ENCODE data around the gene TAGLN. TPM values are rescaled to one million over a fixed set of nuclear protein-coding genes. Genes with fewer than 3 reads are reported as not detected.

Gene TAGLN
- 159 TPM for polyA plus RNA-seq (2013, experiment 1 of 2)
- 154 TPM for polyA plus RNA-seq (2013, experiment 2 of 2)

DNA sequence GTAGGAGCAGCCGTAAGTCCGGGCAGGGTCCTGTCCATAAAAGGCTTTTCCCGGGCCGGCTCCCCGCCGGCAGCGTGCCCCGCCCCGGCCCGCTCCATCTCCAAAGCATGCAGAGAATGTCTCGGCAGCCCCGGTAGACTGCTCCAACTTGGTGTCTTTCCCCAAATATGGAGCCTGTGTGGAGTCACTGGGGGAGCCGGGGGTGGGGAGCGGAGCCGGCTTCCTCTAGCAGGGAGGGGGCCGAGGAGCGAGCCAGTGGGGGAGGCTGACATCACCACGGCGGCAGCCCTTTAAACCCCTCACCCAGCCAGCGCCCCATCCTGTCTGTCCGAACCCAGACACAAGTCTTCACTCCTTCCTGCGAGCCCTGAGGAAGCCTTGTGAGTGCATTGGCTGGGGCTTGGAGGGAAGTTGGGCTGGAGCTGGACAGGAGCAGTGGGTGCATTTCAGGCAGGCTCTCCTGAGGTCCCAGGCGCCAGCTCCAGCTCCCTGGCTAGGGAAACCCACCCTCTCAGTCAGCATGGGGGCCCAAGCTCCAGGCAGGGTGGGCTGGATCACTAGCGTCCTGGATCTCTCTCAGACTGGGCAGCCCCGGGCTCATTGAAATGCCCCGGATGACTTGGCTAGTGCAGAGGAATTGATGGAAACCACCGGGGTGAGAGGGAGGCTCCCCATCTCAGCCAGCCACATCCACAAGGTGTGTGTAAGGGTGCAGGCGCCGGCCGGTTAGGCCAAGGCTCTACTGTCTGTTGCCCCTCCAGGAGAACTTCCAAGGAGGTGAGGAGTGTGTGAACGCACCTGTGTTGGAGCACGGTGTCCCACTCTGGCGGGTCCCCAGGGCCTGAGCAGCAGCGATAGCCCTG is at the start of gene TAGLN:
Gene TAGLN, plus strand, starts transcription at position 318 of the 863 bp plus-strand sequence. CDS start 3,644 bp downstream, outside the sequence.
- no peaks in the 10 kb centered on the region for H3K9me3 ChIP-seq (replicated peaks in 1 of 2; ENCODE audit: control insufficient read depth in 2 of 2, insufficient read depth in 1 of 2, low read depth in 1 of 2, low read length in 2 of 2)
- H2BK12ac ChIP-seq (ENCODE audit: low read length): peak within 1 kb of the TSS; percentile 41
- H3K4me2 ChIP-seq (ENCODE audit: insufficient read depth, low read length, poor library complexity, severe bottlenecking): peak within 1 kb of the TSS; percentile 61
- peak; percentile 64 for DNase-seq (ENCODE audit: low spot score)
- peak within 1 kb of the TSS; percentile 77 for H2BK15ac ChIP-seq (ENCODE audit: low read length)
- peak within 1 kb of the TSS; percentile 50 for H3K14ac ChIP-seq (ENCODE audit: low read length)
- H3K18ac ChIP-seq (ENCODE audit: low read length): peak within 1 kb of the TSS; percentile 95
- H3K27me3 ChIP-seq (ENCODE audit: control insufficient read depth in 3 of 3, insufficient read depth in 3 of 3, low read depth in 1 of 3, low read length in 3 of 3): no peaks in the 10 kb centered on the region
- peak within 1 kb of the TSS; percentile 89 for H2AFZ ChIP-seq (ENCODE audit: low read length)
- no peak within 1 kb of the TSS for H3K4ac ChIP-seq (ENCODE audit: low read length)
- H3K27ac ChIP-seq (replicated peaks; ENCODE audit: low read length): peak within 1 kb of the TSS; percentile 52
- H3K4me3 ChIP-seq (ENCODE audit: low read length in 2 of 2): peak within 1 kb of the TSS; percentile 21 to 53
- H3K79me1 ChIP-seq (ENCODE audit: low read depth, low read length): no peaks in the 10 kb centered on the region
- H4K8ac ChIP-seq (ENCODE audit: low read depth, low read length): peak within 1 kb of the TSS; percentile 97
- peak within 1 kb of the TSS; percentile 20 for H2AK5ac ChIP-seq (ENCODE audit: low read depth, low read length)
- H4K91ac ChIP-seq (ENCODE audit: low read depth, low read length, poor library complexity): no peak within 1 kb of the TSS
- peak within 1 kb of the TSS; percentile 45 for H3K9ac ChIP-seq (ENCODE audit: low read depth, low read length, poor library complexity)
- H2BK120ac ChIP-seq (ENCODE audit: low read depth, low read length): no peak within 1 kb of the TSS
- H3K36me3 ChIP-seq (replicated peaks in 1 of 2; ENCODE audit: control insufficient read depth in 2 of 2, insufficient read depth in 2 of 2, low read length in 2 of 2): peaks cover 4 to 12% of the 10 kb centered on the region in 2 donors
- no CpG with 5 or more reads among the region's 34 CpGs for WGBS, 2 donors (ENCODE audit: extremely low coverage in 2 of 2, insufficient read length in 2 of 2, insufficient replicate concordance in 1 of 2)
- peaks cover 12 to 37% of the 10 kb centered on the region in 2 donors for H3K4me1 ChIP-seq (ENCODE audit: control insufficient read depth in 2 of 2, insufficient read depth in 1 of 2, low read depth in 1 of 2, low read length in 2 of 2)
- peak within 1 kb of the TSS; percentile 56 for H2BK5ac ChIP-seq (ENCODE audit: low read length)
- H3K23ac ChIP-seq (ENCODE audit: low read depth, low read length, poor library complexity): peak within 1 kb of the TSS; percentile 45

DNA sequence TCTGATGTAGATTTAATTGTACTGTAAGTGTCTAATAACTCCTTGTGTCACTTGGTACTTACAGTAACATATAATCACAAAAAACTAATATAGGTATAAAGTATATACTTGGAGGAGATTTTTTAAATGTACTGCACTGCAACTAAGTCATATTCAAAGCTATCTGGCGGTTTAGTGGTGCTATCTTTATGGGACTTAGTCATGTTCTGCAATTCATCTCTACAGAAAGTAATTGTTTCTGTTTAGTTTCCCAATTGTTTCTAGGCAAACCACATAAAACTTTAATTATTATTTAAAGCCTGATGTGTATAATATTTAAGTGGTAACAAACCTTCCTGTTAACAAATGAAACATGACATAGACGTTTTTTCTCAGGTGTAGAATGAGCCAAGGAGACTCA is 47.1 kb upstream of the TAGLN start:
- Histone ChIP-seq H4K91ac (ENCODE audit: low read depth, low read length, poor library complexity) (no peak overlapping the region), H3K36me3 (replicated peaks in 1 of 2; ENCODE audit: control insufficient read depth in 2 of 2, insufficient read depth in 2 of 2, low read length in 2 of 2) (peaks cover 12 to 87% of the 10 kb centered on the region in 2 donors), H2AFZ (ENCODE audit: low read length) (no peak overlapping the region), H2BK15ac (ENCODE audit: low read length) (no peak overlapping the region), H3K4me2 (ENCODE audit: insufficient read depth, low read length, poor library complexity, severe bottlenecking) (no peak overlapping the region), H3K27me3 (ENCODE audit: control insufficient read depth in 3 of 3, insufficient read depth in 3 of 3, low read depth in 1 of 3, low read length in 3 of 3) (no peaks in the 10 kb centered on the region), H3K4ac (ENCODE audit: low read length) (no peak overlapping the region), H3K4me3 (ENCODE audit: low read length in 2 of 2) (no peak overlapping the region), H2BK5ac (ENCODE audit: low read length) (no peak overlapping the region), H2AK5ac (ENCODE audit: low read depth, low read length) (no peak overlapping the region), H3K14ac (ENCODE audit: low read length) (no peak overlapping the region), H3K9me3 (replicated peaks in 1 of 2; ENCODE audit: control insufficient read depth in 2 of 2, insufficient read depth in 1 of 2, low read depth in 1 of 2, low read length in 2 of 2) (peaks cover 0 to 3% of the 10 kb centered on the region in 2 donors), H3K79me1 (ENCODE audit: low read depth, low read length) (peaks cover 4% of the 10 kb centered on the region), H4K8ac (ENCODE audit: low read depth, low read length) (no peak overlapping the region), H3K9ac (ENCODE audit: low read depth, low read length, poor library complexity) (no peak overlapping the region), H2BK12ac (ENCODE audit: low read length) (no peak overlapping the region), H3K27ac (replicated peaks; ENCODE audit: low read length) (no peak overlapping the region), H3K23ac (ENCODE audit: low read depth, low read length, poor library complexity) (no peak overlapping the region), H3K18ac (ENCODE audit: low read length) (no peak overlapping the region), H2BK120ac (ENCODE audit: low read depth, low read length) (no peak overlapping the region), H3K4me1 (ENCODE audit: control insufficient read depth in 2 of 2, insufficient read depth in 1 of 2, low read depth in 1 of 2, low read length in 2 of 2) (no peaks in the 10 kb centered on the region)
- WGBS, 2 donors (ENCODE audit: extremely low coverage in 2 of 2, insufficient read length in 2 of 2, insufficient replicate concordance in 1 of 2): no CpG with 5 or more reads among the region's 2 CpGs
- DNase-seq (ENCODE audit: low spot score): no peak

DNA sequence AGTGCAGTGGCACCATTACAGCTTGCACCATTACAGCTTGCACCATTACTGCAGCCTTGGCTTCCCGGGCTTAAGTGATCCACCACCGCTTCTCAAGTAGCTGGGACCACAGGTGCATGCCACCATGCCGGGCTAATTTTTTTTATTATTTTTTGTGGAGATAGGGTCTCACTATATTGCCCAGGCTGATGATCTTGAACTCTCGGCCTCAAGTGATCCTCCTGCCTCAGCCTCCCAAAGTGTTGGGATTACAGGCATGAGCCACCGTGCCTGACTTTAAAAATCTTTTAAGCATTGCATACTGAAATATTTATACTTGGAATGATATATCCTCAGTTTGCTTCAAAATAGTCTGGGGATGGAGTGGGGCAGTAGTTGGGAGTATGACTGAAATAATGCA is 44.7 kb upstream of the TAGLN start:
- no peak overlapping the region for H2BK120ac ChIP-seq (ENCODE audit: low read depth, low read length)
- no peak overlapping the region for H3K23ac ChIP-seq (ENCODE audit: low read depth, low read length, poor library complexity)
- H3K4me3 ChIP-seq (ENCODE audit: low read length in 2 of 2): no peak overlapping the region
- no peak overlapping the region for H3K27ac ChIP-seq (replicated peaks; ENCODE audit: low read length)
- no peak overlapping the region for H2BK15ac ChIP-seq (ENCODE audit: low read length)
- H3K4me1 ChIP-seq (ENCODE audit: control insufficient read depth in 2 of 2, insufficient read depth in 1 of 2, low read depth in 1 of 2, low read length in 2 of 2): no peaks in the 10 kb centered on the region
- H3K36me3 ChIP-seq (replicated peaks in 1 of 2; ENCODE audit: control insufficient read depth in 2 of 2, insufficient read depth in 2 of 2, low read length in 2 of 2): peaks cover 8 to 86% of the 10 kb centered on the region in 2 donors
- no peak overlapping the region for H3K14ac ChIP-seq (ENCODE audit: low read length)
- H3K27me3 ChIP-seq (ENCODE audit: control insufficient read depth in 3 of 3, insufficient read depth in 3 of 3, low read depth in 1 of 3, low read length in 3 of 3): no peaks in the 10 kb centered on the region
- no peak overlapping the region for H4K91ac ChIP-seq (ENCODE audit: low read depth, low read length, poor library complexity)
- H3K4ac ChIP-seq (ENCODE audit: low read length): no peak overlapping the region
- no peak overlapping the region for H3K9ac ChIP-seq (ENCODE audit: low read depth, low read length, poor library complexity)
- H3K4me2 ChIP-seq (ENCODE audit: insufficient read depth, low read length, poor library complexity, severe bottlenecking): no peak overlapping the region
- DNase-seq (ENCODE audit: low spot score): no peak
- H2BK12ac ChIP-seq (ENCODE audit: low read length): no peak overlapping the region
- no peak overlapping the region for H4K8ac ChIP-seq (ENCODE audit: low read depth, low read length)
- WGBS, 2 donors (ENCODE audit: extremely low coverage in 2 of 2, insufficient read length in 2 of 2, insufficient replicate concordance in 1 of 2): no CpG with 5 or more reads among the region's 5 CpGs
- no peak overlapping the region for H2AFZ ChIP-seq (ENCODE audit: low read length)
- no peak overlapping the region for H3K18ac ChIP-seq (ENCODE audit: low read length)
- H2BK5ac ChIP-seq (ENCODE audit: low read length): no peak overlapping the region
- peaks cover 2% of the 10 kb centered on the region for H3K79me1 ChIP-seq (ENCODE audit: low read depth, low read length)
- H3K9me3 ChIP-seq (replicated peaks in 1 of 2; ENCODE audit: control insufficient read depth in 2 of 2, insufficient read depth in 1 of 2, low read depth in 1 of 2, low read length in 2 of 2): peaks cover 0 to 3% of the 10 kb centered on the region in 2 donors
- H2AK5ac ChIP-seq (ENCODE audit: low read depth, low read length): no peak overlapping the region

DNA sequence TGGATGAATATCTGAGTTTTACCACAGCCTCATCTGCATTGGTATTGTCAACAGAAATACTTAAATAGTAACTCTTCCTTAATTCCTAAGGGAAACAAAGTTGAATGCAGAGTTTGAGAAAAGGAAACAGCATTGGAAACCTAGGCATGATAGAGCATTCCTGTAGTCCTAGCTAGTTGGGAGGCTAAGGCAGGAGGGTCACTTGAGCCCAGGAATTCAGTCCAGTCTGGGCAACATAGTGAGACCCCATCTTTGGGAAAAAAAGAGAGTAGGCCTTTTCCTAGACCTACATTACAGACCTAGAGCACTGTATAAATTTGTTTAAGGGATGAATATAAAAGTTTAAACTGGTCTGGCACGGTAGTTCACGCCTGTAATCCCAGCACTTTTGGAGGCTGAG is 41.7 kb upstream of the TAGLN start:
- Histone ChIP-seq H3K14ac (ENCODE audit: low read length) (no peak overlapping the region), H2AFZ (ENCODE audit: low read length) (no peak overlapping the region), H2BK5ac (ENCODE audit: low read length) (no peak overlapping the region), H3K23ac (ENCODE audit: low read depth, low read length, poor library complexity) (no peak overlapping the region), H3K9me3 (replicated peaks in 1 of 2; ENCODE audit: control insufficient read depth in 2 of 2, insufficient read depth in 1 of 2, low read depth in 1 of 2, low read length in 2 of 2) (peaks cover 0 to 3% of the 10 kb centered on the region in 2 donors), H3K79me1 (ENCODE audit: low read depth, low read length) (peaks cover 2% of the 10 kb centered on the region), H4K8ac (ENCODE audit: low read depth, low read length) (no peak overlapping the region), H3K36me3 (replicated peaks in 1 of 2; ENCODE audit: control insufficient read depth in 2 of 2, insufficient read depth in 2 of 2, low read length in 2 of 2) (peaks cover 10 to 92% of the 10 kb centered on the region in 2 donors), H3K4me2 (ENCODE audit: insufficient read depth, low read length, poor library complexity, severe bottlenecking) (no peak overlapping the region), H3K9ac (ENCODE audit: low read depth, low read length, poor library complexity) (no peak overlapping the region), H3K18ac (ENCODE audit: low read length) (no peak overlapping the region), H2BK120ac (ENCODE audit: low read depth, low read length) (no peak overlapping the region), H3K4me3 (ENCODE audit: low read length in 2 of 2) (no peak overlapping the region), H4K91ac (ENCODE audit: low read depth, low read length, poor library complexity) (no peak overlapping the region), H3K27me3 (ENCODE audit: control insufficient read depth in 3 of 3, insufficient read depth in 3 of 3, low read depth in 1 of 3, low read length in 3 of 3) (no peaks in the 10 kb centered on the region), H2AK5ac (ENCODE audit: low read depth, low read length) (no peak overlapping the region), H2BK12ac (ENCODE audit: low read length) (no peak overlapping the region), H3K27ac (replicated peaks; ENCODE audit: low read length) (no peak overlapping the region), H2BK15ac (ENCODE audit: low read length) (no peak overlapping the region), H3K4me1 (ENCODE audit: control insufficient read depth in 2 of 2, insufficient read depth in 1 of 2, low read depth in 1 of 2, low read length in 2 of 2) (no peaks in the 10 kb centered on the region), H3K4ac (ENCODE audit: low read length) (no peak overlapping the region)
- no peak for DNase-seq (ENCODE audit: low spot score)
- no CpG with 5 or more reads among the region's 2 CpGs for WGBS, 2 donors (ENCODE audit: extremely low coverage in 2 of 2, insufficient read length in 2 of 2, insufficient replicate concordance in 1 of 2)

Data from neuronal stem cell (in vitro differentiated cells).